HCT116 (cell line): ENCODE data around the gene SLC9A9.

Experiments used
- ATF3 ChIP-seq: IDR thresholded peaks from 2 replicates; pipeline ENCODE4 v1.6.1; 2012
- CEBPB ChIP-seq: IDR thresholded peaks from 2 replicates; pipeline ENCODE4 v1.6.1; 2012; ENCODE audit warnings: low read depth
- EGR1 ChIP-seq: IDR thresholded peaks from 2 replicates; pipeline ENCODE4 v1.6.1; 2012; ENCODE audit warnings: low read depth
- ELF1 ChIP-seq: IDR thresholded peaks from 2 replicates; pipeline ENCODE4 v1.6.1; 2012; ENCODE audit warnings: low read depth, borderline replicate concordance
- EZH2 ChIP-seq: fragments of 200-600 bp; sonication (generic); IDR thresholded peaks from 2 replicates; pipeline ENCODE4 v1.6.1; 2017; ENCODE audit warnings: antibody characterized with exemption, mixed run types
- FOSL1 ChIP-seq: IDR thresholded peaks from 2 replicates; pipeline ENCODE4 v1.6.1; 2012; ENCODE audit warnings: low read depth
- POLR2A ChIP-seq: IDR thresholded peaks from 2 replicates; pipeline ENCODE4 v1.7.0; 2011; ENCODE audit warnings: borderline replicate concordance; ENCODE audit not compliant: insufficient read depth, insufficient read length; ENCODE audit errors: extremely low read depth
- POLR2AphosphoS5 ChIP-seq: IDR thresholded peaks from 2 replicates; pipeline ENCODE4 v1.6.1; 2011; ENCODE audit warnings: mild to moderate bottlenecking, low read depth, low read length, moderate library complexity
- RAD21 ChIP-seq: IDR thresholded peaks from 2 replicates; pipeline ENCODE4 v1.6.1; 2012; ENCODE audit warnings: low read depth, mild to moderate bottlenecking
- YY1 ChIP-seq: IDR thresholded peaks from 2 replicates; pipeline ENCODE4 v1.6.1; 2011; ENCODE audit warnings: low read length, low read depth, moderate library complexity, mild to moderate bottlenecking; ENCODE audit not compliant: insufficient replicate concordance; ENCODE audit errors: extremely low read depth
- TF ChIP-seq, protein P1 (sequence below): IDR thresholded peaks from 2 replicates; pipeline ENCODE4 v1.6.1; 2012; ENCODE audit warnings: low read depth
- TF ChIP-seq, protein P2 (sequence below): IDR thresholded peaks from 2 replicates; pipeline ENCODE4 v1.6.1; 2012
- TF ChIP-seq, protein P3 (sequence below), 3 experiments: fragments of 200-600 bp in 1 of 3; sonication (generic) in 1 of 3; IDR thresholded peaks in 2 of 3; conservative IDR thresholded peaks in 1 of 3; 2 replicates each; pipeline ENCODE4 v1.5.1; 2012 to 2017; ENCODE audit warnings: low read depth in 2 of 3, low read length in 2 of 3, antibody characterized with exemption in 1 of 3, borderline replicate concordance in 1 of 3, control low read depth in 1 of 3, mild to moderate bottlenecking in 1 of 3, mixed read lengths in 1 of 3, mixed run types in 1 of 3, moderate library complexity in 1 of 3; ENCODE audit not compliant: insufficient read depth in 1 of 3

- TF ChIP-seq, protein P1, sequence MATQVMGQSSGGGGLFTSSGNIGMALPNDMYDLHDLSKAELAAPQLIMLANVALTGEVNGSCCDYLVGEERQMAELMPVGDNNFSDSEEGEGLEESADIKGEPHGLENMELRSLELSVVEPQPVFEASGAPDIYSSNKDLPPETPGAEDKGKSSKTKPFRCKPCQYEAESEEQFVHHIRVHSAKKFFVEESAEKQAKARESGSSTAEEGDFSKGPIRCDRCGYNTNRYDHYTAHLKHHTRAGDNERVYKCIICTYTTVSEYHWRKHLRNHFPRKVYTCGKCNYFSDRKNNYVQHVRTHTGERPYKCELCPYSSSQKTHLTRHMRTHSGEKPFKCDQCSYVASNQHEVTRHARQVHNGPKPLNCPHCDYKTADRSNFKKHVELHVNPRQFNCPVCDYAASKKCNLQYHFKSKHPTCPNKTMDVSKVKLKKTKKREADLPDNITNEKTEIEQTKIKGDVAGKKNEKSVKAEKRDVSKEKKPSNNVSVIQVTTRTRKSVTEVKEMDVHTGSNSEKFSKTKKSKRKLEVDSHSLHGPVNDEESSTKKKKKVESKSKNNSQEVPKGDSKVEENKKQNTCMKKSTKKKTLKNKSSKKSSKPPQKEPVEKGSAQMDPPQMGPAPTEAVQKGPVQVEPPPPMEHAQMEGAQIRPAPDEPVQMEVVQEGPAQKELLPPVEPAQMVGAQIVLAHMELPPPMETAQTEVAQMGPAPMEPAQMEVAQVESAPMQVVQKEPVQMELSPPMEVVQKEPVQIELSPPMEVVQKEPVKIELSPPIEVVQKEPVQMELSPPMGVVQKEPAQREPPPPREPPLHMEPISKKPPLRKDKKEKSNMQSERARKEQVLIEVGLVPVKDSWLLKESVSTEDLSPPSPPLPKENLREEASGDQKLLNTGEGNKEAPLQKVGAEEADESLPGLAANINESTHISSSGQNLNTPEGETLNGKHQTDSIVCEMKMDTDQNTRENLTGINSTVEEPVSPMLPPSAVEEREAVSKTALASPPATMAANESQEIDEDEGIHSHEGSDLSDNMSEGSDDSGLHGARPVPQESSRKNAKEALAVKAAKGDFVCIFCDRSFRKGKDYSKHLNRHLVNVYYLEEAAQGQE: no peak
- TF ChIP-seq CEBPB: no peak
- TF ChIP-seq ATF3: no peak
- no peak for TF ChIP-seq EZH2
- TF ChIP-seq RAD21: no peak
- TF ChIP-seq POLR2AphosphoS5: no peak
- TF ChIP-seq EGR1: no peak
- TF ChIP-seq FOSL1: no peak
- TF ChIP-seq, protein P2, sequence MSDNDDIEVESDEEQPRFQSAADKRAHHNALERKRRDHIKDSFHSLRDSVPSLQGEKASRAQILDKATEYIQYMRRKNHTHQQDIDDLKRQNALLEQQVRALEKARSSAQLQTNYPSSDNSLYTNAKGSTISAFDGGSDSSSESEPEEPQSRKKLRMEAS: no peak
- TF ChIP-seq YY1: no peak
- no peak for TF ChIP-seq ELF1
- no peak for TF ChIP-seq POLR2A
- TF ChIP-seq, protein P3, sequence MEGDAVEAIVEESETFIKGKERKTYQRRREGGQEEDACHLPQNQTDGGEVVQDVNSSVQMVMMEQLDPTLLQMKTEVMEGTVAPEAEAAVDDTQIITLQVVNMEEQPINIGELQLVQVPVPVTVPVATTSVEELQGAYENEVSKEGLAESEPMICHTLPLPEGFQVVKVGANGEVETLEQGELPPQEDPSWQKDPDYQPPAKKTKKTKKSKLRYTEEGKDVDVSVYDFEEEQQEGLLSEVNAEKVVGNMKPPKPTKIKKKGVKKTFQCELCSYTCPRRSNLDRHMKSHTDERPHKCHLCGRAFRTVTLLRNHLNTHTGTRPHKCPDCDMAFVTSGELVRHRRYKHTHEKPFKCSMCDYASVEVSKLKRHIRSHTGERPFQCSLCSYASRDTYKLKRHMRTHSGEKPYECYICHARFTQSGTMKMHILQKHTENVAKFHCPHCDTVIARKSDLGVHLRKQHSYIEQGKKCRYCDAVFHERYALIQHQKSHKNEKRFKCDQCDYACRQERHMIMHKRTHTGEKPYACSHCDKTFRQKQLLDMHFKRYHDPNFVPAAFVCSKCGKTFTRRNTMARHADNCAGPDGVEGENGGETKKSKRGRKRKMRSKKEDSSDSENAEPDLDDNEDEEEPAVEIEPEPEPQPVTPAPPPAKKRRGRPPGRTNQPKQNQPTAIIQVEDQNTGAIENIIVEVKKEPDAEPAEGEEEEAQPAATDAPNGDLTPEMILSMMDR (IDR thresholded peaks at IDR 0.05 in 2 of 3, conservative IDR thresholded peaks at IDR 0.05 in 1 of 3; ENCODE audit: borderline replicate concordance in 1 of 3, insufficient read depth in 1 of 3, low read depth in 2 of 3, low read length in 2 of 3): 0 out of 6 replicates have a peak, but pooled peaks of 1 of the 3 experiments have one; percentile 2
These were observed 3.2 kb upstream of the SLC9A9 start for GRCh38 chr3:143851331-143852017.
